ENCODE measurements around the gene INAVA. TPM values are rescaled to one million over a fixed set of nuclear protein-coding genes. Genes with fewer than 3 reads are reported as not detected.

INAVA gene
- total RNA-seq, 1 experiment from 2014 or later: 41.2 TPM

DNA sequence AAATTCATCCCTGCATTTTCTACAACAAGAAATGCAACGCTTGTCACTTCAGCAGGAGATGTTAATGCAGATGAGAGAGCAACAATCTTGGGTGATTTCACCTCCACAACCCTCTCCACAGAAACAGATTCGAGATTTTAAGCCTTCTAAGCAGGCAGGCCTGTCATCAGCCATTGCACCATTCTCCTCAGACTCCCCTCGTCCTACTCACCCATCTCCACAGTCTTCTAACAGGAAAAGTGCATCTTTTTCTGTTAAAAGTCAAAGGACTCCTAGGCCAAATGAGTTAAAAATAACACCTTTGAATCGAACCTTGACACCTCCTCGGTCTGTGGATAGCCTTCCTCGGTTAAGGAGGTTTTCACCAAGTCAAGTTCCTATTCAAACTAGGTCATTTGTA lies 45.3 kb upstream of the INAVA start:
- peaks cover 8% of the 10 kb centered on the region for H3K4me1 Mint-ChIP-seq
- no peak for DNase-seq (ENCODE audit: low spot score)
- no peaks in the 10 kb centered on the region for H3K27me3 Mint-ChIP-seq (ENCODE audit: low read depth)
- peaks cover 39% of the 10 kb centered on the region for H3K36me3 Mint-ChIP-seq
- CTCF ChIA-PET: no interaction called here
- no peak for ATAC-seq
- POLR2A ChIA-PET: no interaction called here
- TF ChIP-seq SP1 (CRISPR knock-in tag; conservative IDR thresholded peaks at IDR 0.05) (no peak), HMGA2 (CRISPR knock-in tag; IDR thresholded peaks at IDR 0.05) (no peak), TP53 (CRISPR knock-in tag; IDR thresholded peaks at IDR 0.05) (no peak), TCF7 (CRISPR knock-in tag; IDR thresholded peaks at IDR 0.05; ENCODE audit: low read depth) (no peak), ELF4 (CRISPR knock-in tag; IDR thresholded peaks at IDR 0.05; ENCODE audit: low read depth) (no peak), TEAD1 (CRISPR knock-in tag; IDR thresholded peaks at IDR 0.05) (no peak)
- TF ChIP-seq, protein P1, sequence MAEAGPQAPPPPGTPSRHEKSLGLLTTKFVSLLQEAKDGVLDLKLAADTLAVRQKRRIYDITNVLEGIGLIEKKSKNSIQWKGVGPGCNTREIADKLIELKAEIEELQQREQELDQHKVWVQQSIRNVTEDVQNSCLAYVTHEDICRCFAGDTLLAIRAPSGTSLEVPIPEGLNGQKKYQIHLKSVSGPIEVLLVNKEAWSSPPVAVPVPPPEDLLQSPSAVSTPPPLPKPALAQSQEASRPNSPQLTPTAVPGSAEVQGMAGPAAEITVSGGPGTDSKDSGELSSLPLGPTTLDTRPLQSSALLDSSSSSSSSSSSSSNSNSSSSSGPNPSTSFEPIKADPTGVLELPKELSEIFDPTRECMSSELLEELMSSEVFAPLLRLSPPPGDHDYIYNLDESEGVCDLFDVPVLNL (CRISPR knock-in tag; IDR thresholded peaks at IDR 0.05; ENCODE audit: borderline replicate concordance, low read depth): no peak
- H3K4me3 Mint-ChIP-seq: no peak overlapping the region
- H3K27ac Mint-ChIP-seq: no peak overlapping the region
- no peaks in the 10 kb centered on the region for H3K9me3 Mint-ChIP-seq

- no peak overlapping the region for H3K4me3 Mint-ChIP-seq
- no peak for DNase-seq (ENCODE audit: low spot score)
- H3K27ac Mint-ChIP-seq: no peak overlapping the region
- POLR2A ChIA-PET: no interaction called here
- CTCF ChIA-PET: interaction anchor here (1.4 kb wide), 1 partner anchor 315 kb away, joined by 3 read pairs; no protein-coding TSS in a partner anchor
- TF ChIP-seq, protein P2, sequence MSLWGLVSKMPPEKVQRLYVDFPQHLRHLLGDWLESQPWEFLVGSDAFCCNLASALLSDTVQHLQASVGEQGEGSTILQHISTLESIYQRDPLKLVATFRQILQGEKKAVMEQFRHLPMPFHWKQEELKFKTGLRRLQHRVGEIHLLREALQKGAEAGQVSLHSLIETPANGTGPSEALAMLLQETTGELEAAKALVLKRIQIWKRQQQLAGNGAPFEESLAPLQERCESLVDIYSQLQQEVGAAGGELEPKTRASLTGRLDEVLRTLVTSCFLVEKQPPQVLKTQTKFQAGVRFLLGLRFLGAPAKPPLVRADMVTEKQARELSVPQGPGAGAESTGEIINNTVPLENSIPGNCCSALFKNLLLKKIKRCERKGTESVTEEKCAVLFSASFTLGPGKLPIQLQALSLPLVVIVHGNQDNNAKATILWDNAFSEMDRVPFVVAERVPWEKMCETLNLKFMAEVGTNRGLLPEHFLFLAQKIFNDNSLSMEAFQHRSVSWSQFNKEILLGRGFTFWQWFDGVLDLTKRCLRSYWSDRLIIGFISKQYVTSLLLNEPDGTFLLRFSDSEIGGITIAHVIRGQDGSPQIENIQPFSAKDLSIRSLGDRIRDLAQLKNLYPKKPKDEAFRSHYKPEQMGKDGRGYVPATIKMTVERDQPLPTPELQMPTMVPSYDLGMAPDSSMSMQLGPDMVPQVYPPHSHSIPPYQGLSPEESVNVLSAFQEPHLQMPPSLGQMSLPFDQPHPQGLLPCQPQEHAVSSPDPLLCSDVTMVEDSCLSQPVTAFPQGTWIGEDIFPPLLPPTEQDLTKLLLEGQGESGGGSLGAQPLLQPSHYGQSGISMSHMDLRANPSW (CRISPR knock-in tag; conservative IDR thresholded peaks at IDR 0.05; ENCODE audit: low read depth): no peak
- TF ChIP-seq E2F1 (CRISPR knock-in tag; IDR thresholded peaks at IDR 0.05): no peak
- TF ChIP-seq SOX15 (CRISPR knock-in tag; IDR thresholded peaks at IDR 0.05): no peak
- TF ChIP-seq FOXJ3 (CRISPR knock-in tag; IDR thresholded peaks at IDR 0.05; ENCODE audit: borderline replicate concordance): no peak
- no peak for TF ChIP-seq NR3C1 (CRISPR knock-in tag; conservative IDR thresholded peaks at IDR 0.05; ENCODE audit: low read depth)
- no peak for TF ChIP-seq RELA (CRISPR knock-in tag; IDR thresholded peaks at IDR 0.05; ENCODE audit: borderline replicate concordance)
- no peak for TF ChIP-seq RORB (CRISPR knock-in tag; IDR thresholded peaks at IDR 0.05)
- no peak for TF ChIP-seq FOXP4 (CRISPR knock-in tag; IDR thresholded peaks at IDR 0.05)
- no peak for TF ChIP-seq HMGA2 (CRISPR knock-in tag; IDR thresholded peaks at IDR 0.05)
- H3K27me3 Mint-ChIP-seq (ENCODE audit: low read depth): no peaks in the 10 kb centered on the region
- H3K4me1 Mint-ChIP-seq: peaks cover 8% of the 10 kb centered on the region
- peaks cover 39% of the 10 kb centered on the region for H3K36me3 Mint-ChIP-seq
- ATAC-seq: no peak
- no peaks in the 10 kb centered on the region for H3K9me3 Mint-ChIP-seq
Observed at GRCh38 chr1:200850554-200850953, 44.1 kb upstream of the INAVA start.

- POLR2A ChIA-PET: no interaction called here
- no peak overlapping the region for H3K27ac Mint-ChIP-seq
- H3K4me3 Mint-ChIP-seq: no peak overlapping the region
- peaks cover 18% of the 10 kb centered on the region for H3K36me3 Mint-ChIP-seq
- H3K4me1 Mint-ChIP-seq: no peaks in the 10 kb centered on the region
- no peaks in the 10 kb centered on the region for H3K9me3 Mint-ChIP-seq
- H3K27me3 Mint-ChIP-seq (ENCODE audit: low read depth): no peaks in the 10 kb centered on the region
- CTCF ChIA-PET: interaction anchor here (0.9 kb wide), 1 partner anchor 34 kb away, joined by 3 read pairs; no protein-coding TSS in a partner anchor
- DNase-seq (ENCODE audit: low spot score) (no peak), ATAC-seq (no peak)
- TF ChIP-seq E2F5 (CRISPR knock-in tag; IDR thresholded peaks at IDR 0.05): no peak
- TF ChIP-seq, protein P3, sequence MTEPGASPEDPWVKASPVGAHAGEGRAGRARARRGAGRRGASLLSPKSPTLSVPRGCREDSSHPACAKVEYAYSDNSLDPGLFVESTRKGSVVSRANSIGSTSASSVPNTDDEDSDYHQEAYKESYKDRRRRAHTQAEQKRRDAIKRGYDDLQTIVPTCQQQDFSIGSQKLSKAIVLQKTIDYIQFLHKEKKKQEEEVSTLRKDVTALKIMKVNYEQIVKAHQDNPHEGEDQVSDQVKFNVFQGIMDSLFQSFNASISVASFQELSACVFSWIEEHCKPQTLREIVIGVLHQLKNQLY (CRISPR knock-in tag; IDR thresholded peaks at IDR 0.05): no peak
- TF ChIP-seq NFATC4 (CRISPR knock-in tag; IDR thresholded peaks at IDR 0.05): no peak
- TF ChIP-seq, protein P4, sequence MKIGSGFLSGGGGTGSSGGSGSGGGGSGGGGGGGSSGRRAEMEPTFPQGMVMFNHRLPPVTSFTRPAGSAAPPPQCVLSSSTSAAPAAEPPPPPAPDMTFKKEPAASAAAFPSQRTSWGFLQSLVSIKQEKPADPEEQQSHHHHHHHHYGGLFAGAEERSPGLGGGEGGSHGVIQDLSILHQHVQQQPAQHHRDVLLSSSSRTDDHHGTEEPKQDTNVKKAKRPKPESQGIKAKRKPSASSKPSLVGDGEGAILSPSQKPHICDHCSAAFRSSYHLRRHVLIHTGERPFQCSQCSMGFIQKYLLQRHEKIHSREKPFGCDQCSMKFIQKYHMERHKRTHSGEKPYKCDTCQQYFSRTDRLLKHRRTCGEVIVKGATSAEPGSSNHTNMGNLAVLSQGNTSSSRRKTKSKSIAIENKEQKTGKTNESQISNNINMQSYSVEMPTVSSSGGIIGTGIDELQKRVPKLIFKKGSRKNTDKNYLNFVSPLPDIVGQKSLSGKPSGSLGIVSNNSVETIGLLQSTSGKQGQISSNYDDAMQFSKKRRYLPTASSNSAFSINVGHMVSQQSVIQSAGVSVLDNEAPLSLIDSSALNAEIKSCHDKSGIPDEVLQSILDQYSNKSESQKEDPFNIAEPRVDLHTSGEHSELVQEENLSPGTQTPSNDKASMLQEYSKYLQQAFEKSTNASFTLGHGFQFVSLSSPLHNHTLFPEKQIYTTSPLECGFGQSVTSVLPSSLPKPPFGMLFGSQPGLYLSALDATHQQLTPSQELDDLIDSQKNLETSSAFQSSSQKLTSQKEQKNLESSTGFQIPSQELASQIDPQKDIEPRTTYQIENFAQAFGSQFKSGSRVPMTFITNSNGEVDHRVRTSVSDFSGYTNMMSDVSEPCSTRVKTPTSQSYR (CRISPR knock-in tag; IDR thresholded peaks at IDR 0.05): no peak
- TF ChIP-seq, protein P5, sequence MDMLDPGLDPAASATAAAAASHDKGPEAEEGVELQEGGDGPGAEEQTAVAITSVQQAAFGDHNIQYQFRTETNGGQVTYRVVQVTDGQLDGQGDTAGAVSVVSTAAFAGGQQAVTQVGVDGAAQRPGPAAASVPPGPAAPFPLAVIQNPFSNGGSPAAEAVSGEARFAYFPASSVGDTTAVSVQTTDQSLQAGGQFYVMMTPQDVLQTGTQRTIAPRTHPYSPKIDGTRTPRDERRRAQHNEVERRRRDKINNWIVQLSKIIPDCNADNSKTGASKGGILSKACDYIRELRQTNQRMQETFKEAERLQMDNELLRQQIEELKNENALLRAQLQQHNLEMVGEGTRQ (CRISPR knock-in tag; IDR thresholded peaks at IDR 0.05): no peak
Observed at GRCh38 chr1:200856716-200857357, 37.9 kb upstream of the INAVA start.

All from WTC11 (cell line).